Umbilical cord (tissue), 2 donors: ENCODE measurements around the gene RCSD1. TPM values are rescaled to one million over a fixed set of nuclear protein-coding genes. Genes with fewer than 3 reads are reported as not detected.

Experiments used
- DNase-seq: peaks from one replicate; pipeline ENCODE4 v3.0.0-alpha.2; 2015; ENCODE audit warnings: low spot score
- total RNA-seq: library from RNA; depleted of rRNA; stranded (reverse); fragments of >200 nt; gene quantifications from one replicate; pipeline ENCODE4 v1.2.3, GENCODE V29; 2014; ENCODE audit warnings: low replicate concordance; ENCODE audit not compliant: insufficient read depth

The RCSD1 gene
- total RNA-seq, 1 donor from 2014 or later = 17.8 TPM

DNA sequence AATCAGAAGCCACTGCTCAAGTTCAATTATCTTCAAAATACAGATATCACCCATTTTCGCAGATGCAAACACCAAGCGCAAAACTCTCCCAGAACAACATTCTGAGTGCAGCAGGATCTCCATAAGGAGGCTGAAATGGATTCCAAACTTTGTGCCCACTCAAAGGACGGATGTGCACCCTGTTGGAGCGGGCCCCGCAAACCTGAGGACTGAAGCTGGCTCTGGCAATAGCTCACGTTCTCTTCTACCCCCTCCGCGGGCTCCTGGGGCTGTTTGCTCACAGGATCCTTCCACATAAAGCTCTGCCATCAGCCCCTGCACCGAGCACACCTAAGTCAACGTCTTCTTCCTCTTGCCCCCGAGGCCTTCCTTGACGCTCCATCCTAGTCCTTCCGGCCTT lies 11.7 kb upstream of the RCSD1 start:
- DNase-seq = no peak

GRCh38 chr1:167618789-167619188 lies 11.2 kb upstream of the RCSD1 start:
- DNase-seq = no peak

DNA sequence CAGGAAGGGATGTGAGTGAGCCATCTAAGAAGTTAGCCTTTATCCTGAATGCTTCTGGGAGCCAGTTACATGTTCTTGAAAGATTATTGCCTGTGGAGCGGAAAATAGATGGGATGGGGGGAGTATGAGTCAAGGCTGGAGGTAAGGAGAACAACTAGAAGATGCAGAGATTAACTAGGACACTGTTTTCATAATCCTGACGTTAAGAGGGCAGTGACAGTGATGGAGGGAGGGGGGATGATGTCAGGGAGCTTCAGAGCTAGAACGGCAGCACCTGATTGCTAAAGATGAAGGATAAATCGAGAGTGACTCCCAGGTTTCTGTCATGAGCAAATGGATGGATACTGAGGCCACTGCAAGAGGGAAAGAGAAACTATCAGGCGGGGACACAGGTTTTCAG lies 10.0 kb upstream of the RCSD1 start:
- no peak for DNase-seq

GRCh38 chr1:167621780-167622313 lies 8.2 kb upstream of the RCSD1 start:
- no peak for DNase-seq

DNA sequence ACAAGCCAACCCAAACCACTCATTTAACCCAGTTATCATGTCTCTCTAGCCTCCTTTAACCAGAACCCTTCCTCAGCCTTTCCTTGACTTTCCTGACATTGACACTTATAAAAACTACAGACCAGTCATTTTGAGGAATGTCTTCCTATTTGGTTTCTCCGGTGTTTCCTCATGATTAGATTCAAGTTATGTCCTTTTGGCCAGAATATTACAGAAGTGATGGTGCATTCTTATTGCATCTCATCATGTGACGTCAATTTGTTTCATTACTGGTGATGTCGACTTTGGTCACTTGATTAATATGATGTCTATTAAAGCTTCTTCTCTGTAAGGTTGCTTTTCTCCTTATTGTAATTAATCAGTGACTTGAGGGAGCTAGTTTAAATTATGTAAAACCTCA lies 6.1 kb upstream of the RCSD1 start:
- no peak for DNase-seq

- no peak for DNase-seq
Measured at GRCh38 chr1:167625040-167625823, 4.8 kb upstream of the RCSD1 start.

GRCh38 chr1:167627615-167627864 lies 2.5 kb upstream of the RCSD1 start:
- DNase-seq = no peak

DNA sequence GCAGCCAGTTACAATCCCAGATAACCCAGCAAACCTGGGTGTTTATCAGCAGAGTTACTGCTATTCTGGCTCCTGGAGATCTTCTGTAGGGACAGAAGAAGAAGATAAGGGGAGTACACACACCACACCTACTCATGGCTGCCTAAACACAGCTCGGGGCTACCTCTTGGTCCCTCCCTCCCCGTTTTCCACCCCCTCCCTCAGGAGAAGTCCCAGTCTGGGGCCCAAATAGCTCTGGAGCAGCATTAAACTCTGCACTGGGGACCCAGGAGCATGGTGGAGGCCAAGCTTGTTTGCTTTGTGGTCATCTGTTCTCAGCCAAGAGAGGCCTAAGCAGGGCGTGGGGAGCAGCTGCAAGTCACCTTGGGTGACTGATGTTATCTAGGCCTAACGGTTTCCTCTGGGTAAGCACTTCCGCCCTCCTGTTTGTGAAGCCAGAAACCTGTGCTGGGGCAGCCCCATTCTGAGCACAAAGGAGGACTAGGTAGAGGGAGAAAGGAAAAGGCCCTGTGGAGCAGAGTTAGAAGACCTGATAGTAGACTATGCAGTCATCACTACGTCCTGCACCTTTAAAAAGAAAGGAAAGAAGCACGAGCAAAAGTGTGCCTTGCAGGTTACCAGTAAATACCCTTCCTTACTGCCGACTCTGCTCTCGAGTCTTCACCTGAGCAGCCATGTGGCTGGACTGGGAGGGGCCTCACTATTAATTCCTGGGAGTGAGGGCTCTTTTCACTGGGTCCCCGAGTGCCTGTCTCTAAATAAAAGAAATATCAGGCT lies 2.0 kb upstream of the RCSD1 start:
- DNase-seq = no peak

- DNase-seq = no peak
Measured at GRCh38 chr1:167628741-167629515, 1.1 kb upstream of the RCSD1 start.

DNA sequence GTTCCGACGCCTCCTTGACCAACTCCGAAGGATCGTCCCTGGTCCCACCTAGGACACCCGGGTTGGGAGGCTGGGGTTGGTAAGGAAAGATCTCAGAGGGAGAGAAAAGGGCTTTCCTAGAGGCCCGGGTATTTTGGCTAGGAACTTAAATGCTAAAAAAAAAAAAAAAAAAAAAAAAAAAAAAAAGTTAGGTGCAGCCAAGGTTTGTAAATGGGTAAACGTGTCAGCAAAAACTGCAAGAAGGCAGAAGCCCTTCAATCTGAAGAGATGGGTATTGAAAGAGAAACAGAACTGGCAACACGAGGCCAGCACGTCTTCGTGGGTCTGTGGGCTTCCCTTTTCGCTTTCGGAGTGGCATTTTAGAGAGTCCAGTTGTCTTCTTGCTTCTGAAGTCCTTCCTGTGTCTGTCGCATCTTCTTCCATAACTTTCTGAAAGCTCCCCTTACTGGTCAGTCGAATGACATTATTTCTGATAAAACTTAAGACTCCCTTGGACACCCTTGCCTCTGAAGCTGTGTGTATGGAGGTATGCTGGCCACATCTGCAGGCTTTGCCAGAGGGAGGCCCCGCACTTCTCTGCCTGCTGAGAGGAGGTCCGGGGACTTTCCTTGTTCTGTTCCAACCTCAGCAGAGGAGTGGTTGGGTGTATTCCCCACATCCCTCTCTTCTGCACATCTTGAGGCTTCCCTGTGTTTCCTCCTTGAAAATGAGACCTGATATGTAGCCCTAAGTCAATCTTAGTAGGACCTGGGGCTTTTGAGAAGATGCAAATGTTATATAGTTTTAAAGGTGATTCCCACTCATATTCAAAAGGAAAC lies 745 bp downstream of the RCSD1 start:
- no peak for DNase-seq

DNA sequence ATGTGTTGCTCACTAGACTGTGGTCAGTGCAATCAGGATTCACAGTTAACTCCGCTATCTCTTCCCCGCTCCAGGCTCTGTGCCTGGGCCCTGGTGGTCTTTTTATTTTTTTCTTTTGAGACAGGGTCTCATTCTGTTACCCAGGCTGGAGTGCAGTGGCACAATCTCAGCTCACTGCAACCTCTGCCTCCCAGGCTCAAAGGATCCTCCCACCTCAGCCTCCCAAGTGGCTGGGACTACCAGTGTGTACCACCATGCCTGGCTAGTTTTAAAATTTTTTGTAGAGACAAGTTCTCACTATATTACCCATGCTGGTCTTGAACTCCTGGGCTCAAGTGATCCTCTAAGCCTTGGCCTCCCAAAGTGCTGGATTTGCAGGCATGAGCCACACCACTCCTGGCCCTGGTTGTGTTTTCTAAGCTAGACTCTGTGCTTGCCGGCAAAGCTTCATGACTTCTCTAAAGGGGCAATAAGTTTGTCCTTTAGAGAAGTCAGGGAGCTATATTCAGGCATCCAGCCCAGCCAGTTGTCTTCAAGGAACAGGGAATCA lies 1.4 kb downstream of the RCSD1 start:
- no peak for DNase-seq

DNA sequence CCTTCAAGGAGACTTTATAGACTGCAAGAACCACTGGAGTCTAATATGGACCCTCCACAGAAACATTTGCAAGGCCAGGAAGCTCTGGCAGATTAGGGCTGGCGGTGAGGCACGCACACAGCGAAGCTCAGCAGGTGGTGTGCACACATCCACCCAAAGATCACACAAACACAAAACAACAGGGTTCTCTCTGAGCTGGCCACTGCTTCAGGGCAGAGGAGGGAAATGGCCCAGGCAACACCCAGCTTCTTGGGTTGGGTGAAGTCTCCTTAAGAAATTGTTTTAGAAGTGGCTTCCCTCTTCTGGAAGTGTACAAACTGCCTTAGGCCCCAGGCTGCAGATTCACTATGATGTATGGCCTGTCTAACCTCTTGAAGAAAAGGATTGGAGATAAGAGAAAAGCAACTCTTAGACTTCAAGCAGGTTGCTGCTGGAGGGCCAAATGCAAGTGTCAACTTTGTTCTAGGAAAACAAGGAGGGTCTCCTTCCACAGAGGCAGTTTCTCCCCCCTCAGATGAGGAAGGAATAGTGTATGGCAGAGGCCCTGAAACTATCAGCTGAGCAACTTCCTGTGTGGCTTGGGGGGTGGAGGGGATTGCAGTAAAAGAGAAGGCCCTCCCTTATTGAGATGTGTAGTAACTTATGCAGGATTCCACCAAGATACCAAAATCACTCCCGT lies 2.0 kb downstream of the RCSD1 start:
- DNase-seq = peak; percentile 36

DNA sequence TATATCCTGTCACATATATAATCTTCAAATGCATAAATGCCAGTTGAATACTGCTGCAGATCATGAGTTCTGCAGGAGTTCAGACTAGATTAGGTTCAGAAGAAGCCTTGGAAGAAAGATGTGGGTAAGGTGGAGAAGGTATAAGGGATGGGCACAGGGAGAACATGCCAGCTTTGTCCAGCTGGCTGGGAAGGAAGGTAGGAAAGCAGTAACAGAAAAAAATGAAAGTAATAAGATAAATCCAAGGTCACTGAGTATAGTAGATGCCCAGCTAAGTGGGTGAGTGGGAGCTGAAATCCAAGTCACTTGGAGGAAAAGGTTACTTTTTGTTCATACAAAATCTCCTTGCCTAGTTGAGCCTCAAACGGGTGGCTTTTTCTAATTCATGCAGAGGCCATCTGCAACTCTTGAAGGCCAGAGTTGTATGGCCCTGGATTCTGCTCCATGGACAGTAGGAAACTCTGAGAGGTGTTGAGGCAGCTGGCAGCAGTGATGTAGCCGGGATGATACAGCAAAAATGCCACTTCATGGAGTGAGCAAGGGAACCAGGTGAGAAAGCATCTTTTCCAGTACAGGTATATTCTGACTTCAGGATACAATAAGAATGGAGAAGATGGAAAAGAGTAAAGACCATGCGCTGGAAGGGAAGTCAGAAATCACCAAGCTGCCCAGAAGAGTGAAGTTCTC lies 3.4 kb downstream of the RCSD1 start:
- DNase-seq = no peak

- no peak for DNase-seq
Measured at GRCh38 chr1:167634435-167634834, 4.4 kb downstream of the RCSD1 start.

DNA sequence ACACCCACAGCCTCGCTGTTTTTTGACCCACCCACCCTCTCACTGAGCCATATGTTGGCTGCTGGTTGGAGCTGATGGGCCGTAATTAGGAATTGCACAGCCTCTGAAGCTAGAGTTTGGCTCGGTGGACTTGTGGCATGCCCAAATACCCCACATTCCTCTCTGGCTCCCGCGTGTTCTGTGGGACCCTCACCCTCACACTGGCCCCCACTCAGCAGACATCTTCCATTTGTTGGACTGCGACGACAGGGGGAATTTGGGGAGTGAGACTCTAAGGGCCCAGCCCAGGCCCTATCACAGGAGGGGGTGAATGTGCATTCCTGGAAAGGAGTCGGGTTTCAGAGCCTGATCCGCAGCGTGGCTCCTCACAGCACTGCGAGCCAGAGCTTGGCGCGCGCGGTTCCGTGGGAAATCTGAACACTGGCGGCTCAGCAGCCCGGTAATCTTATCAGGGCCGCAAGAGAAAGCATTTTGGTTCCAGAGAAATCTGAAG lies 5.2 kb downstream of the RCSD1 start:
- peak; percentile 68 for DNase-seq

- DNase-seq = no peak
Measured at GRCh38 chr1:167635941-167636340, 5.9 kb downstream of the RCSD1 start.

GRCh38 chr1:167638064-167638463 lies 8.0 kb downstream of the RCSD1 start:
- DNase-seq = no peak

- no peak for DNase-seq
Measured at GRCh38 chr1:167640051-167640450, 10.0 kb downstream of the RCSD1 start.

- no peak for DNase-seq
Measured at GRCh38 chr1:167641786-167642500, 11.9 kb downstream of the RCSD1 start.
